ENCODE measurements around the gene DNASE1L2. TPM values are rescaled to one million over a fixed set of nuclear protein-coding genes. Genes with fewer than 3 reads are reported as not detected.

The DNASE1L2 gene
- total RNA-seq, 1 experiment from 2014 or later = 1.9 TPM

DNA sequence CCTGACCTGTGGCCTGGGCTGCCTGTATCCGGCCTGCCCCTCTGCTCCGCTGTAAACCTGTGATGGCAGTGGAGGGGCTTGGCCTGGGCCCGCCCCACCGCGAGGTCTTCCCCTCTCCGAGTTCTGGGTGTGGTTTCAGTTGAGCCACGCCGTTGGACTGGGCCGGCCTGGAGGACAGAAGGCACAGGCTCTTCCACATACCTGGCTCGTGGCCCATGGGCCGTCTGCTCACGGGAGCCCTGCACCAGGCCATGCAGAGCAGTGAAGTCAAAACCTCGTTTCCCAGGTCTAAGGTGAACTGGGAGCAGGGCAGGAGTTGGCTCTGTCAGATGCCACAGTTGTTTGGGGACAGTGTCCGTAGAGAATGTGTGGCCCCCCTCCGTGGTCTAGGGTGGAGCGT, 37.2 kb downstream of the DNASE1L2 start:
- Histone ChIP-seq H3K9me2 (ENCODE audit: insufficient read depth) (no peaks in the 10 kb centered on the region), H3K27me3 (ENCODE audit: insufficient read depth, low read length) (no peaks in the 10 kb centered on the region), H3K9me3 (ENCODE audit: control insufficient read depth in 1 of 2, insufficient read depth in 1 of 2, low read depth in 1 of 2, low read length in 2 of 2) (no peaks in the 10 kb centered on the region), H3K4me1 (ENCODE audit: control insufficient read depth in 1 of 2, insufficient read depth in 2 of 2, low read length in 2 of 2) (peaks cover 11 to 12% of the 10 kb centered on the region in 2 experiments; a peak in 3 of 4 replicates), H3K27ac (ENCODE audit: low read depth, low read length) (no peak overlapping the region), H3K9ac (ENCODE audit: low read length) (no peak overlapping the region), H3K4me2 (ENCODE audit: low read length) (no peak overlapping the region), H3K36me3 (ENCODE audit: control insufficient read depth in 1 of 2, insufficient read depth in 2 of 2, low read length in 2 of 2) (no peaks in the 10 kb centered on the region), H3K4me3 (replicated peaks in 1 of 2; ENCODE audit: low read depth in 1 of 2, low read length in 2 of 2) (no peak overlapping the region), H3K79me2 (ENCODE audit: insufficient read depth, low read length) (peaks cover 6% of the 10 kb centered on the region; the same call in 1 of the 2 replicates), H2AFZ (ENCODE audit: low read depth, low read length, poor library complexity, severe bottlenecking) (no peak overlapping the region), H4K20me1 (ENCODE audit: insufficient read depth) (no peaks in the 10 kb centered on the region)
- ATAC-seq (no peak), DNase-seq (ENCODE audit: low read depth, low spot score) (no peak)
- intact Hi-C loops (cut with micrococcal nuclease) = no loop called here
- no TSS peak for BruUV-seq (replicated peaks)
- ChIA-PET CTCF (no interaction called here), RAD21 (ENCODE audit: low non-redundant PET in 1 of 2, low total read pairs in 2 of 2, uncharacterized antibody in 2 of 2, unreplicated experiment in 2 of 2) (no interaction called here), POLR2A (no interaction called here)
- no peak for TF ChIP-seq SIN3A (IDR thresholded peaks at IDR 0.05; ENCODE audit: low read depth)
- TF ChIP-seq TCF7L2 (IDR thresholded peaks at IDR 0.05; ENCODE audit: borderline replicate concordance, extremely low read depth, insufficient read depth, insufficient read length) = no peak
- TF ChIP-seq, protein P1, sequence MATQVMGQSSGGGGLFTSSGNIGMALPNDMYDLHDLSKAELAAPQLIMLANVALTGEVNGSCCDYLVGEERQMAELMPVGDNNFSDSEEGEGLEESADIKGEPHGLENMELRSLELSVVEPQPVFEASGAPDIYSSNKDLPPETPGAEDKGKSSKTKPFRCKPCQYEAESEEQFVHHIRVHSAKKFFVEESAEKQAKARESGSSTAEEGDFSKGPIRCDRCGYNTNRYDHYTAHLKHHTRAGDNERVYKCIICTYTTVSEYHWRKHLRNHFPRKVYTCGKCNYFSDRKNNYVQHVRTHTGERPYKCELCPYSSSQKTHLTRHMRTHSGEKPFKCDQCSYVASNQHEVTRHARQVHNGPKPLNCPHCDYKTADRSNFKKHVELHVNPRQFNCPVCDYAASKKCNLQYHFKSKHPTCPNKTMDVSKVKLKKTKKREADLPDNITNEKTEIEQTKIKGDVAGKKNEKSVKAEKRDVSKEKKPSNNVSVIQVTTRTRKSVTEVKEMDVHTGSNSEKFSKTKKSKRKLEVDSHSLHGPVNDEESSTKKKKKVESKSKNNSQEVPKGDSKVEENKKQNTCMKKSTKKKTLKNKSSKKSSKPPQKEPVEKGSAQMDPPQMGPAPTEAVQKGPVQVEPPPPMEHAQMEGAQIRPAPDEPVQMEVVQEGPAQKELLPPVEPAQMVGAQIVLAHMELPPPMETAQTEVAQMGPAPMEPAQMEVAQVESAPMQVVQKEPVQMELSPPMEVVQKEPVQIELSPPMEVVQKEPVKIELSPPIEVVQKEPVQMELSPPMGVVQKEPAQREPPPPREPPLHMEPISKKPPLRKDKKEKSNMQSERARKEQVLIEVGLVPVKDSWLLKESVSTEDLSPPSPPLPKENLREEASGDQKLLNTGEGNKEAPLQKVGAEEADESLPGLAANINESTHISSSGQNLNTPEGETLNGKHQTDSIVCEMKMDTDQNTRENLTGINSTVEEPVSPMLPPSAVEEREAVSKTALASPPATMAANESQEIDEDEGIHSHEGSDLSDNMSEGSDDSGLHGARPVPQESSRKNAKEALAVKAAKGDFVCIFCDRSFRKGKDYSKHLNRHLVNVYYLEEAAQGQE (IDR thresholded peaks at IDR 0.05; ENCODE audit: low read depth) = no peak
- no peak for TF ChIP-seq ZFX (IDR thresholded peaks at IDR 0.05)
- TF ChIP-seq, protein P2, sequence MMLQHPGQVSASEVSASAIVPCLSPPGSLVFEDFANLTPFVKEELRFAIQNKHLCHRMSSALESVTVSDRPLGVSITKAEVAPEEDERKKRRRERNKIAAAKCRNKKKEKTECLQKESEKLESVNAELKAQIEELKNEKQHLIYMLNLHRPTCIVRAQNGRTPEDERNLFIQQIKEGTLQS (IDR thresholded peaks at IDR 0.05) = no peak
- no peak for TF ChIP-seq YY1 (IDR thresholded peaks at IDR 0.05; ENCODE audit: extremely low read depth, insufficient replicate concordance, low read depth, low read length)
- no peak for TF ChIP-seq ELF1 (IDR thresholded peaks at IDR 0.05; ENCODE audit: borderline replicate concordance, low read depth)
- TF ChIP-seq CEBPB (IDR thresholded peaks at IDR 0.05; ENCODE audit: low read depth) = no peak
- TF ChIP-seq CBX3 (IDR thresholded peaks at IDR 0.05; ENCODE audit: low read depth) = no peak
- TF ChIP-seq EGR1 (IDR thresholded peaks at IDR 0.05; ENCODE audit: low read depth) = no peak
- no peak for TF ChIP-seq POLR2AphosphoS5 (IDR thresholded peaks at IDR 0.05; ENCODE audit: low read depth, low read length)

All from HCT116 (cell line).